Activated naive CD4-positive, alpha-beta T cell treated with Interleukin-2 at 50 U/mL for 16 hours (primary cell): ENCODE data around the gene TMEM63C.
"Not testable (repeated sequence)": the region's sequence is repeated elsewhere in the genome, so short reads cannot be mapped to it uniquely, and the experiment has no call there.

Experiments
- DNase-seq: peaks from one replicate; pipeline ENCODE4 v3.0.0-alpha.2; 2020

The TMEM63C gene

GRCh38 chr14:77260199-77260598 lies 78.6 kb downstream of the TMEM63C start:
- no peak for DNase-seq

- DNase-seq, result no peak
Observed at GRCh38 chr14:77260631-77261030, 79.0 kb downstream of the TMEM63C start.

- no peak for DNase-seq
Observed at GRCh38 chr14:77264466-77265186, 83.0 kb downstream of the TMEM63C start.

- DNase-seq, result no peak
Observed at GRCh38 chr14:77265187-77265515, 83.6 kb downstream of the TMEM63C start.

- no peak for DNase-seq
Observed at GRCh38 chr14:77265561-77266335, 84.2 kb downstream of the TMEM63C start.

GRCh38 chr14:77266336-77266735 lies 84.7 kb downstream of the TMEM63C start:
- no peak for DNase-seq

GRCh38 chr14:77267937-77268699 lies 86.5 kb downstream of the TMEM63C start:
- DNase-seq, result no peak

GRCh38 chr14:77268989-77269600 lies 87.5 kb downstream of the TMEM63C start:
- no peak for DNase-seq

- no peak for DNase-seq
Observed at GRCh38 chr14:77270361-77271112, 88.9 kb downstream of the TMEM63C start.

GRCh38 chr14:77271113-77271710 lies 89.6 kb downstream of the TMEM63C start, which contains the start of gene NGB:
NGB (minus strand) TSS chr14:77271206; CDS start chr14:77270937, 269 bp downstream.
- DNase-seq, result no peak

- DNase-seq, result no peak
Observed at GRCh38 chr14:77272261-77272660, 90.7 kb downstream of the TMEM63C start.

GRCh38 chr14:77273796-77274195 lies 92.2 kb downstream of the TMEM63C start:
- no peak for DNase-seq

- DNase-seq, result no peak
Observed at GRCh38 chr14:77275041-77275580, 93.5 kb downstream of the TMEM63C start.

GRCh38 chr14:77275601-77276017 lies 94.0 kb downstream of the TMEM63C start:
- DNase-seq, result no peak

GRCh38 chr14:77276295-77276935 lies 94.8 kb downstream of the TMEM63C start:
- DNase-seq, result no peak

GRCh38 chr14:77276959-77277358 lies 95.4 kb downstream of the TMEM63C start:
- DNase-seq, result no peak

- DNase-seq, result no peak
Observed at GRCh38 chr14:77278461-77279230, 97.0 kb downstream of the TMEM63C start.

- no peak for DNase-seq
Observed at GRCh38 chr14:77279719-77280118, 98.1 kb downstream of the TMEM63C start.

GRCh38 chr14:77280921-77281320 lies 99.3 kb downstream of the TMEM63C start:
- not testable (repeated sequence) for DNase-seq

GRCh38 chr14:77281852-77282410 lies 100.3 kb downstream of the TMEM63C start:
- DNase-seq, result no peak
